HCT116 (cell line): ENCODE results near the gene DRG2. TPM values are rescaled to one million over a fixed set of nuclear protein-coding genes. Genes with fewer than 3 reads are reported as not detected.

Experiments
- ATAC-seq: fragments of 200-7000 bp; cut with Tn5 transposase; 2 replicates; pipeline ENCODE4 v1.9.1; 2020; ENCODE audit warnings: mild to moderate bottlenecking, moderate library complexity
- BruUV-seq: library from RNA; stranded (reverse); fragments of 400-500 nt; replicated peaks from 2 replicates; lab custom pipeline; 2021; lab: Mats Ljungman, UMichigan
- CTCF ChIA-PET: fragments of 300-600 bp; sonication (Branson Sonifier 250); formaldehyde crosslinking; loops from one replicate; lab custom pipeline; 2021; ENCODE audit warnings: antibody characterized with exemption; lab: Charles Lee
- POLR2A ChIA-PET: fragments of 300-600, 350-600 bp; sonication (Branson Sonifier 250); formaldehyde crosslinking; loops from one replicate; lab custom pipeline; 2021; ENCODE audit warnings: antibody characterized with exemption; lab: Charles Lee
- RAD21 ChIA-PET, 2 experiments: fragments of 300-600 bp; sonication (Branson Sonifier 250); formaldehyde crosslinking; loops; one replicate each; lab custom pipeline; 2023; ENCODE audit warnings: low total read pairs in 2 of 2; ENCODE audit not compliant: uncharacterized antibody in 2 of 2, unreplicated experiment in 2 of 2, low non-redundant PET in 1 of 2; lab: Charles Lee
- DNase-seq: peaks from one replicate; pipeline ENCODE4 v3.0.0-alpha.2; 2010; ENCODE audit warnings: low read depth, low spot score
- H2AFZ ChIP-seq: fragments of 200-600 bp; shearing (Covaris generic), sonication (generic); 2 replicates; pipeline ENCODE4 v1.6.1; 2017; ENCODE audit warnings: low read depth, mixed run types, mixed read lengths, antibody characterized with exemption, low read length; ENCODE audit not compliant: poor library complexity, severe bottlenecking
- H3K27ac ChIP-seq: 2 replicates; pipeline ENCODE4 v1.5.1; 2012; ENCODE audit warnings: low read depth, low read length
- H3K27me3 ChIP-seq: fragments of 200-600 bp; sonication (generic); 2 replicates; pipeline ENCODE4 v1.6.1; 2016; ENCODE audit warnings: mixed run types, low read length, mixed read lengths; ENCODE audit not compliant: insufficient read depth
- H3K36me3 ChIP-seq, 2 experiments: fragments of 200-500 bp in 1 of 2; fragments of 200-600 bp in 1 of 2; sonication (Bioruptor generic) in 1 of 2; sonication (generic) in 1 of 2; 2 replicates each; pipeline versions ENCODE4 v1.5.1 to v1.6.1; 2014 to 2016; ENCODE audit warnings: low read length in 2 of 2, inconsistent platforms in 1 of 2, mixed read lengths in 1 of 2, mixed run types in 1 of 2; ENCODE audit not compliant: insufficient read depth in 2 of 2, control insufficient read depth in 1 of 2
- H3K4me1 ChIP-seq, 2 experiments: fragments of 200-600 bp in 1 of 2; sonication (generic) in 1 of 2; 2 replicates each; pipeline versions ENCODE4 v1.5.1 to v1.6.1; 2012 to 2017; ENCODE audit warnings: low read length in 2 of 2, inconsistent platforms in 1 of 2, mild to moderate bottlenecking in 1 of 2, mixed read lengths in 1 of 2, mixed run types in 1 of 2, moderate library complexity in 1 of 2; ENCODE audit not compliant: insufficient read depth in 2 of 2, control insufficient read depth in 1 of 2
- H3K4me2 ChIP-seq: fragments of 200-600 bp; sonication (generic); 2 replicates; pipeline ENCODE4 v1.6.1; 2017; ENCODE audit warnings: mixed run types, low read length, mixed read lengths
- H3K4me3 ChIP-seq, 2 experiments: fragments of 200-600 bp in 1 of 2; sonication (generic) in 1 of 2; replicated peaks in 1 of 2; 2 replicates each; pipeline ENCODE4 v1.5.1; 2011 to 2016; ENCODE audit warnings: low read length in 2 of 2, control low read depth in 1 of 2, low read depth in 1 of 2, mild to moderate bottlenecking in 1 of 2, mixed read lengths in 1 of 2, mixed run types in 1 of 2
- H3K79me2 ChIP-seq: fragments of 200-600 bp; sonication (generic); 2 replicates; pipeline ENCODE4 v1.6.1; 2017; ENCODE audit warnings: mild to moderate bottlenecking, mixed run types, low read length, moderate library complexity, mixed read lengths; ENCODE audit not compliant: insufficient read depth
- H3K9ac ChIP-seq: fragments of 200-600 bp; sonication (generic); 2 replicates; pipeline ENCODE4 v1.6.1; 2016; ENCODE audit warnings: low read length, mixed read lengths
- H3K9me2 ChIP-seq: fragments of 200-600 bp; sonication (generic), shearing (Covaris generic); 2 replicates; pipeline ENCODE4 v1.6.1; 2017; ENCODE audit warnings: mixed run types, mild to moderate bottlenecking, moderate library complexity; ENCODE audit not compliant: insufficient read depth
- H3K9me3 ChIP-seq, 2 experiments: fragments of 200-500 bp in 1 of 2; fragments of 200-600 bp in 1 of 2; sonication (Bioruptor generic) in 1 of 2; sonication (generic) in 1 of 2; 2 replicates each; pipeline ENCODE4 v1.6.1; 2014 to 2017; ENCODE audit warnings: low read length in 2 of 2, mixed read lengths in 2 of 2, inconsistent platforms in 1 of 2, low read depth in 1 of 2, mild to moderate bottlenecking in 1 of 2, mixed run types in 1 of 2, moderate library complexity in 1 of 2; ENCODE audit not compliant: control insufficient read depth in 1 of 2, insufficient read depth in 1 of 2
- H4K20me1 ChIP-seq: fragments of 200-600 bp; sonication (generic), shearing (Covaris generic); 2 replicates; pipeline ENCODE4 v1.6.1; 2017; ENCODE audit warnings: mixed run types, mild to moderate bottlenecking, moderate library complexity; ENCODE audit not compliant: insufficient read depth
- CBX3 ChIP-seq: IDR thresholded peaks from 2 replicates; pipeline ENCODE4 v1.6.1; 2012; ENCODE audit warnings: low read depth
- EGR1 ChIP-seq: IDR thresholded peaks from 2 replicates; pipeline ENCODE4 v1.6.1; 2012; ENCODE audit warnings: low read depth
- ELF1 ChIP-seq: IDR thresholded peaks from 2 replicates; pipeline ENCODE4 v1.6.1; 2012; ENCODE audit warnings: low read depth, borderline replicate concordance
- EZH2phosphoT487 ChIP-seq: fragments of 200-600 bp; IDR thresholded peaks from 2 replicates; pipeline ENCODE4 v1.6.1; 2018; ENCODE audit warnings: antibody characterized with exemption, borderline replicate concordance
- FOSL1 ChIP-seq: IDR thresholded peaks from 2 replicates; pipeline ENCODE4 v1.6.1; 2012; ENCODE audit warnings: low read depth
- POLR2A ChIP-seq: IDR thresholded peaks from 2 replicates; pipeline ENCODE4 v1.7.0; 2011; ENCODE audit warnings: borderline replicate concordance; ENCODE audit not compliant: insufficient read depth, insufficient read length; ENCODE audit errors: extremely low read depth
- RAD21 ChIP-seq: IDR thresholded peaks from 2 replicates; pipeline ENCODE4 v1.6.1; 2012; ENCODE audit warnings: low read depth, mild to moderate bottlenecking
- SIN3A ChIP-seq: IDR thresholded peaks from 2 replicates; pipeline ENCODE4 v1.6.1; 2012; ENCODE audit warnings: low read depth
- YY1 ChIP-seq: IDR thresholded peaks from 2 replicates; pipeline ENCODE4 v1.6.1; 2011; ENCODE audit warnings: low read length, low read depth, moderate library complexity, mild to moderate bottlenecking; ENCODE audit not compliant: insufficient replicate concordance; ENCODE audit errors: extremely low read depth
- ZFX ChIP-seq: fragments of 450-650 bp; IDR thresholded peaks from 2 replicates; pipeline ENCODE4 v1.6.1; 2017
- intact Hi-C: fragments of 100-400 bp; cut with micrococcal nuclease; formaldehyde crosslinking; loops from 2 replicates; pipeline ENCODE4 v1.10.0; 2022
- total RNA-seq: library from RNA; stranded (reverse); gene quantifications from one replicate; pipeline ENCODE4 v1.2.1, GENCODE V29; 2021; ENCODE audit not compliant: unreplicated experiment

The DRG2 gene
- total RNA-seq, 1 experiment from 2014 or later, result 41.0 TPM

GRCh38 chr17:18107061-18107790 lies 19.5 kb downstream of the DRG2 start:
- H3K9ac ChIP-seq, result no peak overlapping the region
- CTCF ChIA-PET, result no interaction called here
- TF ChIP-seq RAD21 (no peak), EGR1 (no peak), CBX3 (no peak), POLR2A (no peak), EZH2phosphoT487 (no peak), ELF1 (no peak), ZFX (no peak), SIN3A (no peak), FOSL1 (no peak)
- TF ChIP-seq, all 23 proteins: peak for 0
- no peak overlapping the region for H3K4me3 ChIP-seq
- no peak overlapping the region for H3K4me2 ChIP-seq
- no peaks in the 10 kb centered on the region for H3K9me3 ChIP-seq
- ChIA-PET RAD21 (no interaction called here), POLR2A (no interaction called here)
- H3K27me3 ChIP-seq, result no peaks in the 10 kb centered on the region
- DNase-seq, result no peak
- ATAC-seq, result no peak
- peaks cover 0 to 3% of the 10 kb centered on the region in 2 experiments; a peak in 1 of 4 replicates for H3K36me3 ChIP-seq
- H3K27ac ChIP-seq, result no peak overlapping the region
- intact Hi-C loops, result no loop called here
- H3K79me2 ChIP-seq, result no peaks in the 10 kb centered on the region
- BruUV-seq, result no TSS peak
- no peaks in the 10 kb centered on the region for H3K9me2 ChIP-seq
- H3K4me1 ChIP-seq, result no peaks in the 10 kb centered on the region
- no peaks in the 10 kb centered on the region for H4K20me1 ChIP-seq
- H2AFZ ChIP-seq, result no peak overlapping the region

- Histone ChIP-seq H2AFZ (no peak overlapping the region), H3K9me3 (no peaks in the 10 kb centered on the region), H3K27ac (no peak overlapping the region), H3K27me3 (no peaks in the 10 kb centered on the region), H3K79me2 (no peaks in the 10 kb centered on the region), H3K4me1 (no peaks in the 10 kb centered on the region), H3K4me2 (no peak overlapping the region), H3K36me3 (peaks cover 0 to 2% of the 10 kb centered on the region in 2 experiments; a peak in 1 of 4 replicates), H3K4me3 (no peak overlapping the region), H3K9ac (no peak overlapping the region), H3K9me2 (no peaks in the 10 kb centered on the region), H4K20me1 (no peaks in the 10 kb centered on the region)
- DNase-seq, result no peak
- BruUV-seq, result no TSS peak
- RAD21 ChIA-PET, result no interaction called here
- no peak for ATAC-seq
- POLR2A ChIA-PET, result no interaction called here
- TF ChIP-seq POLR2A (no peak), YY1 (no peak), SIN3A (no peak), EGR1 (no peak)
- intact Hi-C loops, result no loop called here
- CTCF ChIA-PET, result no interaction called here
Measured at GRCh38 chr17:18107971-18108370, 20.2 kb downstream of the DRG2 start.
